ENCODE measurements around the gene KCNAB2.

The KCNAB2 gene

GRCh38 chr1:6006882-6007281 lies 38.8 kb upstream of the KCNAB2 start:
- H3K9me3 ChIP-seq (ENCODE audit: insufficient read depth, low read depth, low read length), result no peaks in the 10 kb centered on the region
- no peak overlapping the region for H3K4me2 ChIP-seq (ENCODE audit: low read depth, low read length, poor library complexity, severe bottlenecking)

GRCh38 chr1:6007318-6008083 lies 38.2 kb upstream of the KCNAB2 start:
- Histone ChIP-seq H3K79me2 (ENCODE audit: insufficient read depth, low read length) (peaks cover under 1% of the 10 kb centered on the region; the same call in 1 of the 2 replicates), H2AFZ (ENCODE audit: low read length) (no peak overlapping the region)

More at GRCh38 chr1:6006882-6007281, 38.8 kb upstream of the KCNAB2 start:
- Histone ChIP-seq H3K9me2 (replicated peaks; ENCODE audit: low read depth, low read length) (no peaks in the 10 kb centered on the region), H3K4me1 (ENCODE audit: insufficient read depth, low read length, poor library complexity, severe bottlenecking) (peaks cover 9% of the 10 kb centered on the region), H3K36me3 (ENCODE audit: insufficient read depth, low read length) (no peaks in the 10 kb centered on the region), H3K4me3 (ENCODE audit: low read length, poor library complexity, severe bottlenecking) (no peak overlapping the region), H3K27me3 (ENCODE audit: insufficient read depth, low read length, poor library complexity, severe bottlenecking) (no peaks in the 10 kb centered on the region), H4K20me1 (ENCODE audit: insufficient read depth, low read length, poor library complexity, severe bottlenecking) (no peaks in the 10 kb centered on the region), H2AFZ (ENCODE audit: low read length) (no peak overlapping the region), H3K79me2 (ENCODE audit: insufficient read depth, low read length) (peaks cover 3% of the 10 kb centered on the region; the same call in 1 of the 2 replicates), H3F3A (ENCODE audit: low read depth) (no peaks in the 10 kb centered on the region), H3K9ac (ENCODE audit: low read depth, low read length, poor library complexity, severe bottlenecking) (no peak overlapping the region)
- TF ChIP-seq CTCF (conservative IDR thresholded peaks at IDR 0.05; ENCODE audit: low read length), result no peak
- no peak for TF ChIP-seq EZH2phosphoT487 (IDR thresholded peaks at IDR 0.05; ENCODE audit: borderline replicate concordance)

GRCh38 chr1:6008084-6008415 lies 37.6 kb upstream of the KCNAB2 start:
- H3K4me2 ChIP-seq (ENCODE audit: low read depth, low read length, poor library complexity, severe bottlenecking), result no peak overlapping the region
- no peaks in the 10 kb centered on the region for H3K4me1 ChIP-seq (ENCODE audit: insufficient read depth, low read length, poor library complexity, severe bottlenecking)

More at GRCh38 chr1:6007318-6008083, 38.2 kb upstream of the KCNAB2 start:
- no peaks in the 10 kb centered on the region for H3K9me2 ChIP-seq (replicated peaks; ENCODE audit: low read depth, low read length)
- no peak overlapping the region for H3K4me3 ChIP-seq (ENCODE audit: low read length, poor library complexity, severe bottlenecking)
- no peak overlapping the region for H3K4me2 ChIP-seq (ENCODE audit: low read depth, low read length, poor library complexity, severe bottlenecking)
- no peaks in the 10 kb centered on the region for H3K9me3 ChIP-seq (ENCODE audit: insufficient read depth, low read depth, low read length)
- H4K20me1 ChIP-seq (ENCODE audit: insufficient read depth, low read length, poor library complexity, severe bottlenecking), result no peaks in the 10 kb centered on the region
- peaks cover 3% of the 10 kb centered on the region for H3K4me1 ChIP-seq (ENCODE audit: insufficient read depth, low read length, poor library complexity, severe bottlenecking)
- H3K9ac ChIP-seq (ENCODE audit: low read depth, low read length, poor library complexity, severe bottlenecking), result no peak overlapping the region
- H3F3A ChIP-seq (ENCODE audit: low read depth), result no peaks in the 10 kb centered on the region
- no peaks in the 10 kb centered on the region for H3K27me3 ChIP-seq (ENCODE audit: insufficient read depth, low read length, poor library complexity, severe bottlenecking)
- H3K36me3 ChIP-seq (ENCODE audit: insufficient read depth, low read length), result no peaks in the 10 kb centered on the region
- TF ChIP-seq CTCF (conservative IDR thresholded peaks at IDR 0.05; ENCODE audit: low read length), result no peak
- TF ChIP-seq EZH2phosphoT487 (IDR thresholded peaks at IDR 0.05; ENCODE audit: borderline replicate concordance), result no peak

GRCh38 chr1:6008696-6009095 lies 37.0 kb upstream of the KCNAB2 start:
- Histone ChIP-seq H3K9me2 (replicated peaks; ENCODE audit: low read depth, low read length) (no peaks in the 10 kb centered on the region), H3K79me2 (ENCODE audit: insufficient read depth, low read length) (no peaks in the 10 kb centered on the region), H3K4me3 (ENCODE audit: low read length, poor library complexity, severe bottlenecking) (no peak overlapping the region), H3K9me3 (ENCODE audit: insufficient read depth, low read depth, low read length) (no peaks in the 10 kb centered on the region), H3K4me2 (ENCODE audit: low read depth, low read length, poor library complexity, severe bottlenecking) (no peak overlapping the region), H3F3A (ENCODE audit: low read depth) (no peaks in the 10 kb centered on the region), H3K9ac (ENCODE audit: low read depth, low read length, poor library complexity, severe bottlenecking) (no peak overlapping the region), H4K20me1 (ENCODE audit: insufficient read depth, low read length, poor library complexity, severe bottlenecking) (no peaks in the 10 kb centered on the region), H3K36me3 (ENCODE audit: insufficient read depth, low read length) (no peaks in the 10 kb centered on the region), H3K4me1 (ENCODE audit: insufficient read depth, low read length, poor library complexity, severe bottlenecking) (no peaks in the 10 kb centered on the region), H3K27me3 (ENCODE audit: insufficient read depth, low read length, poor library complexity, severe bottlenecking) (no peaks in the 10 kb centered on the region), H2AFZ (ENCODE audit: low read length) (no peak overlapping the region)
- TF ChIP-seq CTCF (conservative IDR thresholded peaks at IDR 0.05; ENCODE audit: low read length), result no peak
- TF ChIP-seq EZH2phosphoT487 (IDR thresholded peaks at IDR 0.05; ENCODE audit: borderline replicate concordance), result no peak

More at GRCh38 chr1:6008084-6008415, 37.6 kb upstream of the KCNAB2 start:
- no peak overlapping the region for H3K4me3 ChIP-seq (ENCODE audit: low read length, poor library complexity, severe bottlenecking)
- no peaks in the 10 kb centered on the region for H3K27me3 ChIP-seq (ENCODE audit: insufficient read depth, low read length, poor library complexity, severe bottlenecking)
- H4K20me1 ChIP-seq (ENCODE audit: insufficient read depth, low read length, poor library complexity, severe bottlenecking), result no peaks in the 10 kb centered on the region
- no peaks in the 10 kb centered on the region for H3K79me2 ChIP-seq (ENCODE audit: insufficient read depth, low read length)
- no peak for TF ChIP-seq EZH2phosphoT487 (IDR thresholded peaks at IDR 0.05; ENCODE audit: borderline replicate concordance)
- no peaks in the 10 kb centered on the region for H3K36me3 ChIP-seq (ENCODE audit: insufficient read depth, low read length)
- H3K9ac ChIP-seq (ENCODE audit: low read depth, low read length, poor library complexity, severe bottlenecking), result no peak overlapping the region
- no peaks in the 10 kb centered on the region for H3F3A ChIP-seq (ENCODE audit: low read depth)
- no peaks in the 10 kb centered on the region for H3K9me3 ChIP-seq (ENCODE audit: insufficient read depth, low read depth, low read length)
- H3K9me2 ChIP-seq (replicated peaks; ENCODE audit: low read depth, low read length), result no peaks in the 10 kb centered on the region
- no peak overlapping the region for H2AFZ ChIP-seq (ENCODE audit: low read length)
